Mesenchymal stem cell (in vitro differentiated cells and primary cell): ENCODE measurements around the gene TNK1.

Source experiments
- DNase-seq: peaks from one replicate; pipeline ENCODE4 v3.0.0-alpha.2; 2013
- H2AFZ ChIP-seq: one replicate; pipeline ENCODE4 v1.6.1; 2013; ENCODE audit warnings: low read depth, mild to moderate bottlenecking, control low read depth, inconsistent platforms, low read length, moderate library complexity
- H2AK5ac ChIP-seq: 2 replicates; pipeline ENCODE4 v1.6.1; 2013; ENCODE audit warnings: low read length, moderate library complexity, mild to moderate bottlenecking, inconsistent platforms; ENCODE audit not compliant: severe bottlenecking
- H2BK120ac ChIP-seq: one replicate; pipeline ENCODE4 v1.6.1; 2013; ENCODE audit warnings: low read depth, mild to moderate bottlenecking, inconsistent platforms, low read length, moderate library complexity
- H2BK12ac ChIP-seq, 2 experiments: one replicate each; pipeline ENCODE4 v1.6.1; 2013; ENCODE audit warnings: inconsistent platforms in 2 of 2, low read length in 2 of 2, mild to moderate bottlenecking in 2 of 2, moderate library complexity in 2 of 2, control low read depth in 1 of 2
- H2BK15ac ChIP-seq: one replicate; pipeline ENCODE4 v1.6.1; 2013; ENCODE audit warnings: mild to moderate bottlenecking, low read depth, inconsistent platforms; ENCODE audit not compliant: poor library complexity, severe bottlenecking
- H2BK5ac ChIP-seq: 2 replicates; pipeline ENCODE4 v1.6.1; 2013; ENCODE audit warnings: low read depth, mild to moderate bottlenecking, low read length, control low read depth, inconsistent platforms; ENCODE audit not compliant: poor library complexity, severe bottlenecking
- H3K14ac ChIP-seq, 2 experiments: one replicate each; pipeline ENCODE4 v1.6.1; 2013; ENCODE audit warnings: inconsistent platforms in 2 of 2, low read length in 2 of 2, control low read depth in 1 of 2, mild to moderate bottlenecking in 1 of 2, moderate library complexity in 1 of 2
- H3K18ac ChIP-seq, 2 experiments: one replicate each; pipeline ENCODE4 v1.6.1; 2013; ENCODE audit warnings: inconsistent platforms in 2 of 2, low read length in 2 of 2, control low read depth in 1 of 2, low read depth in 1 of 2, mild to moderate bottlenecking in 1 of 2
- H3K23ac ChIP-seq, 2 experiments: one replicate each; pipeline ENCODE4 v1.6.1; 2013; ENCODE audit warnings: inconsistent platforms in 2 of 2, low read length in 2 of 2, mild to moderate bottlenecking in 2 of 2, moderate library complexity in 2 of 2, control low read depth in 1 of 2
- H3K27ac ChIP-seq: 2 replicates; pipeline ENCODE4 v1.5.1; 2013; ENCODE audit warnings: mild to moderate bottlenecking, moderate library complexity, low read length, control low read depth, inconsistent platforms; ENCODE audit not compliant: poor library complexity, severe bottlenecking
- H3K27me3 ChIP-seq, 2 experiments: 2 replicates each; pipeline versions ENCODE4 v1.6.1 to v1.7.0; 2013; ENCODE audit warnings: low read length in 2 of 2, mild to moderate bottlenecking in 2 of 2, moderate library complexity in 2 of 2, control low read depth in 1 of 2, inconsistent platforms in 1 of 2; ENCODE audit not compliant: control insufficient read depth in 1 of 2, insufficient read depth in 1 of 2
- H3K36me3 ChIP-seq, 2 experiments: 2 replicates each; pipeline versions ENCODE4 v1.6.1 to v1.7.0; 2013; ENCODE audit warnings: low read length in 2 of 2, control low read depth in 1 of 2, inconsistent platforms in 1 of 2, low read depth in 1 of 2, mild to moderate bottlenecking in 1 of 2; ENCODE audit not compliant: insufficient read depth in 2 of 2, control insufficient read depth in 1 of 2
- H3K4ac ChIP-seq, 2 experiments: one replicate each; pipeline ENCODE4 v1.6.1; 2013; ENCODE audit warnings: inconsistent platforms in 2 of 2, low read length in 2 of 2, mild to moderate bottlenecking in 2 of 2, moderate library complexity in 2 of 2, control low read depth in 1 of 2, low read depth in 1 of 2
- H3K4me1 ChIP-seq: 2 replicates; pipeline ENCODE4 v1.6.1; 2013; ENCODE audit warnings: low read depth, low read length, control low read depth; ENCODE audit not compliant: control insufficient read depth, insufficient read depth
- H3K4me2 ChIP-seq: 2 replicates; pipeline ENCODE4 v1.6.1; 2013; ENCODE audit warnings: low read length, mild to moderate bottlenecking, inconsistent platforms; ENCODE audit not compliant: poor library complexity, severe bottlenecking
- H3K4me3 ChIP-seq, 2 experiments: 2 replicates each; pipeline versions ENCODE4 v1.5.1 to v1.7.0; 2013; ENCODE audit warnings: low read length in 2 of 2, mild to moderate bottlenecking in 2 of 2, control low read depth in 1 of 2, low read depth in 1 of 2; ENCODE audit not compliant: insufficient read depth in 1 of 2
- H3K79me1 ChIP-seq: replicated peaks from 2 replicates; pipeline ENCODE4 v1.6.1; 2013; ENCODE audit warnings: mild to moderate bottlenecking, control low read depth, low read length, inconsistent platforms; ENCODE audit not compliant: poor library complexity, severe bottlenecking
- H3K9ac ChIP-seq: 2 replicates; pipeline ENCODE4 v1.7.0; 2013; ENCODE audit warnings: mild to moderate bottlenecking, low read length, moderate library complexity
- H3K9me3 ChIP-seq: 2 replicates; pipeline ENCODE4 v1.7.0; 2013; ENCODE audit warnings: mild to moderate bottlenecking, low read length; ENCODE audit not compliant: control insufficient read depth
- H4K8ac ChIP-seq: one replicate; pipeline ENCODE4 v1.6.1; 2013; ENCODE audit warnings: inconsistent platforms, mild to moderate bottlenecking, low read length, moderate library complexity
- H4K91ac ChIP-seq: one replicate; pipeline ENCODE4 v1.6.1; 2013; ENCODE audit warnings: mild to moderate bottlenecking, low read length, inconsistent platforms
- WGBS: methylation state at CpG from one replicate; pipeline ENCODE4 v1.1.7; 2013; ENCODE audit warnings: mixed read lengths; 5-methylcytosine and 5-hydroxymethylcytosine counted together

TNK1 gene

GRCh38 chr17:7383742-7384488, 3.0 kb downstream of the TNK1 start:
- Histone ChIP-seq H3K4me1 (peaks cover 19% of the 10 kb centered on the region), H4K8ac (no peak overlapping the region), H3K36me3 (peaks cover 7 to 27% of the 10 kb centered on the region in 2 experiments), H3K14ac (peak overlapping the region in 1 of 2 experiments; percentile 79), H2BK5ac (no peak overlapping the region), H3K9ac (peak overlapping the region; percentile 41), H3K4me3 (peak overlapping the region; percentile 23 to 65), H2AFZ (peak overlapping the region; percentile 64), H3K23ac (peak overlapping the region; percentile 72 to 73), H3K27ac (no peak overlapping the region), H3K9me3 (peaks cover 12% of the 10 kb centered on the region), H3K4ac (no peak overlapping the region), H2BK12ac (no peak overlapping the region), H3K27me3 (peaks cover 42 to 46% of the 10 kb centered on the region in 2 experiments), H3K79me1 (peaks cover 1% of the 10 kb centered on the region), H2BK15ac (no peak overlapping the region), H2BK120ac (no peak overlapping the region), H2AK5ac (no peak overlapping the region), H4K91ac (no peak overlapping the region), H3K4me2 (peak overlapping the region; percentile 73), H3K18ac (no peak overlapping the region)
- WGBS: 12% methylated on average over 65 of the region's 65 CpGs
- DNase-seq: peak; percentile 32

DNA sequence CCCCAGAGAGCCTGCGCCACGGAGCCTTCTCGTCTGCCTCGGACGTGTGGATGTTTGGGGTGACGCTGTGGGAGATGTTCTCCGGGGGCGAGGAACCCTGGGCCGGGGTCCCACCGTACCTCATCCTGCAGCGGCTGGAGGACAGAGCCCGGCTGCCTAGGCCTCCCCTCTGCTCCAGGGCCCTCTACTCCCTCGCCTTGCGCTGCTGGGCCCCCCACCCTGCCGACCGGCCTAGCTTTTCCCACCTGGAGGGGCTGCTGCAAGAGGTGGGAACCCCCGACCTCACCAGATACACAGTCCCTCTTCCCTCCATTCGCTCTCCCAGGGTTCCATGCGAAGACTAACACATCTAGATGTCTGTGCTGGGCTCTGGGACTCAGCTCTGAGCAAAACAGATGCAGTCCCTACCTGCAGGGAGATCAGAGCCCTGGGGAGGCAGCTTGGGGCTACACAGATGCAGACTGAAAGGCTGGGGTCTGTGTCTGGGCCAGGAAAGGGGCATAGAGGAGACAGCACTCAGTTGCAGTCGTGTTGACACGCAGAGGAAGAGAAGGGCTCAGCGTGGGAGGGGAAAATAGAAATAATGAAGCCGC, 3.7 kb downstream of the TNK1 start:
- peak overlapping the region; percentile 73 for H3K4me2 ChIP-seq
- peaks cover 6% of the 10 kb centered on the region for H3K9me3 ChIP-seq
- DNase-seq: no peak
- peak overlapping the region; percentile 23 to 65 for H3K4me3 ChIP-seq
- no peak overlapping the region for H4K91ac ChIP-seq
- no peak overlapping the region for H2BK5ac ChIP-seq
- H3K36me3 ChIP-seq: peaks cover 14 to 34% of the 10 kb centered on the region in 2 experiments
- peaks cover 1% of the 10 kb centered on the region for H3K79me1 ChIP-seq
- no peak overlapping the region for H4K8ac ChIP-seq
- H2AK5ac ChIP-seq: no peak overlapping the region
- WGBS: 47% methylated on average over 21 of the region's 23 CpGs
- H3K4ac ChIP-seq: no peak overlapping the region
- no peak overlapping the region for H2AFZ ChIP-seq
- H3K27me3 ChIP-seq: peaks cover 40 to 41% of the 10 kb centered on the region in 2 experiments
- H2BK15ac ChIP-seq: no peak overlapping the region
- no peak overlapping the region for H2BK120ac ChIP-seq
- no peak overlapping the region for H3K23ac ChIP-seq
- H3K14ac ChIP-seq: peak overlapping the region in 1 of 2 experiments; percentile 2
- peaks cover 19% of the 10 kb centered on the region for H3K4me1 ChIP-seq
- peak overlapping the region; percentile 41 for H3K9ac ChIP-seq
- no peak overlapping the region for H3K18ac ChIP-seq
- no peak overlapping the region for H2BK12ac ChIP-seq
- H3K27ac ChIP-seq: no peak overlapping the region

DNA sequence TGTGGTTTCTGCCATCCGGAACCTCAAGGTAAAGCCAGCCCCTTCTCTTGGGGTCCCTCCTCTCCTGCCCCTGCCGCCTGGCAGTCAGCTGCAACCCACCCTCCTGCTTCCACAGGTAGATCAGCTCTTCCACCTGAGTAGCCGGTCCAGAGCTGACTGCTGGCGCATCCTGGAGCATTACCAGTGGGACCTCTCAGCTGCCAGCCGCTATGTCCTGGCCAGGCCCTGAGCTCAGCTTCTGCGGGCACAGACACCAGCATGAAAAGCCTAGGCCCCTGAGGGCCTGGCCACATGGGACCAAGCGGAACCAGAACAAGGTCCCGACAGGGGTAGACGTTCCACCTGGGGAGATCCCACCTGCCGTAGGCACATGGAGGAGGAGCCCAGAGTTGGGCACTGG, 8.0 kb downstream of the TNK1 start:
- Histone ChIP-seq H3K4ac (no peak overlapping the region), H3K79me1 (peaks cover 22% of the 10 kb centered on the region), H3K9ac (no peak overlapping the region), H3K4me2 (no peak overlapping the region), H3K27ac (no peak overlapping the region), H2BK12ac (no peak overlapping the region), H3K27me3 (no peaks in the 10 kb centered on the region), H2BK120ac (no peak overlapping the region), H3K9me3 (no peaks in the 10 kb centered on the region), H2BK15ac (no peak overlapping the region), H2AFZ (no peak overlapping the region), H2AK5ac (no peak overlapping the region), H3K36me3 (peaks cover 46 to 67% of the 10 kb centered on the region in 2 experiments), H3K4me3 (no peak overlapping the region), H3K4me1 (peaks cover 23% of the 10 kb centered on the region), H4K8ac (no peak overlapping the region), H3K18ac (no peak overlapping the region), H3K14ac (no peak overlapping the region), H3K23ac (no peak overlapping the region), H4K91ac (no peak overlapping the region), H2BK5ac (no peak overlapping the region)
- DNase-seq: no peak
- 98% methylated on average over 10 of the region's 10 CpGs for WGBS
